CD14-positive monocyte (primary cell): Measurements from ENCODE around the gene POU6F2. TPM values are rescaled to one million over a fixed set of nuclear protein-coding genes. Genes with fewer than 3 reads are reported as not detected.

ENCODE experiments used
- DNase-seq, 3 donors: peaks; one replicate each; pipeline ENCODE4 v3.0.0-alpha.2; 2011 to 2022
- H2AFZ ChIP-seq: 2 replicates; pipeline ENCODE4 v1.6.0; 2012; ENCODE audit warnings: mild to moderate bottlenecking, low read depth, low read length, inconsistent platforms; ENCODE audit not compliant: insufficient read depth, poor library complexity, severe bottlenecking
- H3K27ac ChIP-seq, 2 donors: 1 replicate in 1 of 2; 2 replicates in 1 of 2; pipeline ENCODE4 v1.5.1; 2012 to 2013; ENCODE audit warnings: low read length in 2 of 2, control low read depth in 1 of 2, inconsistent platforms in 1 of 2, low read depth in 1 of 2, mild to moderate bottlenecking in 1 of 2
- H3K27me3 ChIP-seq, 2 donors: one replicate each; pipeline versions ENCODE4 v1.6.0 to v1.6.1; 2011 to 2013; ENCODE audit warnings: low read length in 2 of 2; ENCODE audit not compliant: control insufficient read depth in 2 of 2, insufficient read depth in 2 of 2
- H3K36me3 ChIP-seq, 2 donors: replicated peaks in 1 of 2; 1 replicate in 1 of 2; 2 replicates in 1 of 2; pipeline versions ENCODE4 v1.5.1 to v1.6.1; 2012 to 2013; ENCODE audit warnings: low read length in 2 of 2, control low read depth in 1 of 2, inconsistent platforms in 1 of 2, mild to moderate bottlenecking in 1 of 2; ENCODE audit not compliant: insufficient read depth in 2 of 2, control insufficient read depth in 1 of 2
- H3K4me1 ChIP-seq, 2 donors: 1 replicate in 1 of 2; 2 replicates in 1 of 2; pipeline versions ENCODE4 v1.5.1 to v1.6.1; 2012 to 2013; ENCODE audit warnings: low read length in 2 of 2, control low read depth in 1 of 2, inconsistent platforms in 1 of 2, mild to moderate bottlenecking in 1 of 2, moderate library complexity in 1 of 2; ENCODE audit not compliant: insufficient read depth in 2 of 2, control insufficient read depth in 1 of 2
- H3K4me2 ChIP-seq: replicated peaks from 2 replicates; pipeline ENCODE3; 2012; ENCODE audit warnings: low read length, moderate library complexity, mild to moderate bottlenecking; ENCODE audit not compliant: poor library complexity, severe bottlenecking; ENCODE audit errors: extremely low read depth
- H3K4me3 ChIP-seq, 3 experiments: fragments of 200-600 bp in 1 of 3; sonication (generic) in 1 of 3; replicated peaks in 1 of 3; 1 replicate in 2 of 3; 2 replicates in 1 of 3; pipeline ENCODE4 v1.5.1; 2011 to 2013; ENCODE audit warnings: low read length in 3 of 3, mild to moderate bottlenecking in 3 of 3, control low read depth in 2 of 3, low read depth in 2 of 3, inconsistent platforms in 1 of 3, moderate library complexity in 1 of 3
- H3K79me2 ChIP-seq: 2 replicates; pipeline ENCODE4 v1.6.0; 2012; ENCODE audit warnings: mild to moderate bottlenecking, control low read depth, inconsistent platforms, low read length, moderate library complexity; ENCODE audit not compliant: insufficient read depth
- H3K9ac ChIP-seq: 2 replicates; pipeline ENCODE4 v1.6.0; 2017; ENCODE audit warnings: low read length, mild to moderate bottlenecking; ENCODE audit not compliant: insufficient read depth, poor library complexity, severe bottlenecking
- H3K9me3 ChIP-seq, 2 donors: replicated peaks in 1 of 2; 1 replicate in 1 of 2; 2 replicates in 1 of 2; pipeline versions ENCODE4 v1.5.1 to v1.6.1; 2012 to 2013; ENCODE audit warnings: low read length in 2 of 2, control low read depth in 1 of 2; ENCODE audit not compliant: control insufficient read depth in 1 of 2, insufficient read depth in 1 of 2
- H4K20me1 ChIP-seq: 2 replicates; pipeline ENCODE4 v1.6.0; 2012; ENCODE audit warnings: mild to moderate bottlenecking, low read length, control low read depth, moderate library complexity; ENCODE audit not compliant: insufficient read depth
- H3K27ac Mint-ChIP-seq, 7 donors: one replicate each; pipeline ENCODE4 v1.8.0; 2020; ENCODE audit warnings: mild to moderate bottlenecking in 7 of 7, mixed read lengths in 7 of 7, moderate library complexity in 6 of 7, inconsistent platforms in 2 of 7
- H3K27me3 Mint-ChIP-seq, 3 donors: one replicate each; pipeline ENCODE4 v1.8.0; 2021 to 2022; ENCODE audit warnings: low read depth in 3 of 3, mild to moderate bottlenecking in 3 of 3, mixed read lengths in 3 of 3, moderate library complexity in 3 of 3, inconsistent platforms in 1 of 3
- H3K36me3 Mint-ChIP-seq, 2 donors: one replicate each; pipeline ENCODE4 v1.8.0; 2020; ENCODE audit warnings: mixed read lengths in 2 of 2, inconsistent platforms in 1 of 2, mild to moderate bottlenecking in 1 of 2
- H3K4me1 Mint-ChIP-seq: one replicate; pipeline ENCODE4 v1.8.0; 2020; ENCODE audit warnings: mild to moderate bottlenecking, mixed read lengths
- H3K4me3 Mint-ChIP-seq, 2 donors: one replicate each; pipeline ENCODE4 v1.8.0; 2020; ENCODE audit warnings: mild to moderate bottlenecking in 2 of 2, mixed read lengths in 2 of 2, moderate library complexity in 1 of 2
- H3K9me3 Mint-ChIP-seq, 7 donors: one replicate each; pipeline ENCODE4 v1.8.0; 2020 to 2022; ENCODE audit warnings: mixed read lengths in 7 of 7, mild to moderate bottlenecking in 6 of 7, moderate library complexity in 6 of 7, inconsistent platforms in 2 of 7
- CTCF ChIP-seq: fragments of 200-600 bp; IDR thresholded peaks from one replicate; pipeline ENCODE4 v1.8.0; 2022; ENCODE audit warnings: antibody characterized with exemption, mild to moderate bottlenecking
- WGBS: methylation state at CpG from one replicate; pipeline ENCODE4 v1.1.5; 2013; ENCODE audit warnings: missing lambda C conversion rate; ENCODE audit not compliant: insufficient coverage; 5-methylcytosine and 5-hydroxymethylcytosine counted together
- intact Hi-C, 2 donors: fragments of 100-400 bp; cut with micrococcal nuclease; formaldehyde crosslinking; loops; one replicate each; pipeline versions ENCODE4 v1.15.0 to v1.15.1; 2023
- polyA plus RNA-seq, 3 donors: library from polyadenylated mRNA; depleted of rRNA in 1 of 3; unstranded in 2 of 3; stranded (reverse) in 1 of 3; fragments of 300-500 nt in 2 of 3; fragments of >200 nt in 1 of 3; fragmentation: Illumina TruSeq in 2 of 3; gene quantifications; 1 replicate in 2 of 3; 2 replicates in 1 of 3; pipeline ENCODE4 v1.2.3, GENCODE V29; 2012 to 2021

The POU6F2 gene
- polyA plus RNA-seq, 3 donors, result not detected

- Histone ChIP-seq H3K9me3 (no peaks in the 10 kb centered on the region), H3K27ac (peak overlapping the region; percentile 7 to 55), H3K27me3 (no peaks in the 10 kb centered on the region), H3K4me1 (peaks cover 0 to 15% of the 10 kb centered on the region in 2 donors), H3K79me2 (no peaks in the 10 kb centered on the region), H3K36me3 (no peaks in the 10 kb centered on the region), H3K9ac (no peak overlapping the region), H4K20me1 (no peaks in the 10 kb centered on the region), H3K4me2 (no peak overlapping the region), H3K4me3 (no peak overlapping the region), H2AFZ (no peak overlapping the region)
- Mint-ChIP-seq H3K27me3 (peaks cover 0 to 2% (median 2%) of the 10 kb centered on the region in 3 donors), H3K36me3 (no peaks in the 10 kb centered on the region), H3K4me3 (no peak overlapping the region), H3K9me3 (no peaks in the 10 kb centered on the region), H3K27ac (peak overlapping the region; percentile 36 to 91 (median 83)), H3K4me1 (peaks cover 16% of the 10 kb centered on the region)
- no peak for TF ChIP-seq CTCF
- WGBS, result 49% methylated on average over 4 of the region's 11 CpGs
- intact Hi-C loops, result no loop called here
- peak in 2 of 3 donors; percentile 11 to 25 for DNase-seq
These were observed 92.5 kb downstream of the POU6F2 start for GRCh38 chr7:39069896-39070881.

GRCh38 chr7:39071116-39071515 lies 93.4 kb downstream of the POU6F2 start:
- no peaks in the 10 kb centered on the region for H4K20me1 ChIP-seq
- H3K27ac Mint-ChIP-seq, result no peak overlapping the region

More at GRCh38 chr7:39071116-39071515, 93.4 kb downstream of the POU6F2 start:
- Histone ChIP-seq H3K9ac (no peak overlapping the region), H3K9me3 (no peaks in the 10 kb centered on the region), H3K27ac (no peak overlapping the region), H3K27me3 (no peaks in the 10 kb centered on the region), H3K4me3 (no peak overlapping the region), H3K4me2 (no peak overlapping the region), H3K79me2 (no peaks in the 10 kb centered on the region), H3K36me3 (no peaks in the 10 kb centered on the region), H3K4me1 (peaks cover 0 to 15% of the 10 kb centered on the region in 2 donors), H2AFZ (no peak overlapping the region)
- Mint-ChIP-seq H3K36me3 (no peaks in the 10 kb centered on the region), H3K4me3 (no peak overlapping the region), H3K27me3 (peaks cover 0 to 3% (median 2%) of the 10 kb centered on the region in 3 donors), H3K9me3 (no peaks in the 10 kb centered on the region), H3K4me1 (peaks cover 16% of the 10 kb centered on the region)
- WGBS, result no CpG with 5 or more reads among the region's 5 CpGs
- intact Hi-C loops, result no loop called here
- DNase-seq, result no peak
- TF ChIP-seq CTCF, result no peak
